ENCODE data around the gene SNX7.

GRCh38 chr1:98754176-98754575 is 92.7 kb downstream of the SNX7 start:
- no peak for TF ChIP-seq POLR2A (IDR thresholded peaks at IDR 0.05)
- TF ChIP-seq, protein P1, sequence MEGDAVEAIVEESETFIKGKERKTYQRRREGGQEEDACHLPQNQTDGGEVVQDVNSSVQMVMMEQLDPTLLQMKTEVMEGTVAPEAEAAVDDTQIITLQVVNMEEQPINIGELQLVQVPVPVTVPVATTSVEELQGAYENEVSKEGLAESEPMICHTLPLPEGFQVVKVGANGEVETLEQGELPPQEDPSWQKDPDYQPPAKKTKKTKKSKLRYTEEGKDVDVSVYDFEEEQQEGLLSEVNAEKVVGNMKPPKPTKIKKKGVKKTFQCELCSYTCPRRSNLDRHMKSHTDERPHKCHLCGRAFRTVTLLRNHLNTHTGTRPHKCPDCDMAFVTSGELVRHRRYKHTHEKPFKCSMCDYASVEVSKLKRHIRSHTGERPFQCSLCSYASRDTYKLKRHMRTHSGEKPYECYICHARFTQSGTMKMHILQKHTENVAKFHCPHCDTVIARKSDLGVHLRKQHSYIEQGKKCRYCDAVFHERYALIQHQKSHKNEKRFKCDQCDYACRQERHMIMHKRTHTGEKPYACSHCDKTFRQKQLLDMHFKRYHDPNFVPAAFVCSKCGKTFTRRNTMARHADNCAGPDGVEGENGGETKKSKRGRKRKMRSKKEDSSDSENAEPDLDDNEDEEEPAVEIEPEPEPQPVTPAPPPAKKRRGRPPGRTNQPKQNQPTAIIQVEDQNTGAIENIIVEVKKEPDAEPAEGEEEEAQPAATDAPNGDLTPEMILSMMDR (IDR thresholded peaks at IDR 0.05): no peak

Data from adrenal gland (tissue), 5 donors.